GOT3 (cell line): ENCODE measurements around the gene HERC3.

ENCODE experiments used
- DNase-seq: peaks from one replicate; lab custom pipeline; 2025; ENCODE audit warnings: mixed read lengths; lab: John Stamatoyannopoulos, UW

HERC3 gene

GRCh38 chr4:88591787-88592599, at the start of gene HERC3:
Gene HERC3 (plus strand): TSS chr4:88592480. CDS start chr4:88605824, 13,344 bp downstream.
- peak; percentile 73 for DNase-seq

DNA sequence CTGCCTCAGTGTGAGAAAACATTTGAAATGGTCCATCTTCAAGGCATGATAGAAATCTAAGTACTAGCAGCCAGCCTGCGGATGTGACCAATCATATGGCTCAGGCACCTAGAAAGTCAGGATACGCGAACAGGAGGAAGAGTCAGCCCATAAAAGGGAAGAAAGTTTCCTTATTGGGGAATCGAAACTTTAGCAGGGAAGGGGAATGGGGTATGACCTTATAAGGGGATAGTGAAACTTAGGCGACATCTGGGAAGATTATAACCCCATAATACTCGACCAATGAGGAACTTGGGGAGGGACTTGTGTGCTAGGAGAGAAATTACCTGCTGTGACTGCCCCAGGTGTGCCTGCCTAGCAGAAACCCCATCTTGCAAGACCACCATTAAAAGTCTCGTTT, 42.5 kb upstream of the HERC3 start:
- DNase-seq: no peak

GRCh38 chr4:88567591-88567990, 24.7 kb upstream of the HERC3 start:
- no peak for DNase-seq

DNA sequence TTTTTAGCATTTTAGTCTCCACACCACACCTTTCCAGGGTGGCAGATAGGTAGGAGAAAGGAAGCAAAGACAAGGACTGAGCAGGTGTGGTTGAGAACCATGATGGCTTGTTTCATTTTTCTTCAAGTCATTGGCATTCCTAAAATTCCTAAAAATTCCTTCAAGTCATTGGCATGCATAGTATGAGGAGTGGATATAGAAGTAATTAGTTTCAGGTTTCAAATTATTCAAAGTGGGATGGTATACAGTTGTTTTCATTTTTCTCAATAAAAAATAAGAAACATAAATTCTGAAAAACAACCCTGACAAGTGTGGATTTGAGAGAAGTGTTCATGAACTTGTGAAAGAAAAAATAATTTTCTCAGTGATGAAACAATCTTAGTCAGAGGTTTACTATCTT, 22.3 kb upstream of the HERC3 start:
- DNase-seq: no peak

DNA sequence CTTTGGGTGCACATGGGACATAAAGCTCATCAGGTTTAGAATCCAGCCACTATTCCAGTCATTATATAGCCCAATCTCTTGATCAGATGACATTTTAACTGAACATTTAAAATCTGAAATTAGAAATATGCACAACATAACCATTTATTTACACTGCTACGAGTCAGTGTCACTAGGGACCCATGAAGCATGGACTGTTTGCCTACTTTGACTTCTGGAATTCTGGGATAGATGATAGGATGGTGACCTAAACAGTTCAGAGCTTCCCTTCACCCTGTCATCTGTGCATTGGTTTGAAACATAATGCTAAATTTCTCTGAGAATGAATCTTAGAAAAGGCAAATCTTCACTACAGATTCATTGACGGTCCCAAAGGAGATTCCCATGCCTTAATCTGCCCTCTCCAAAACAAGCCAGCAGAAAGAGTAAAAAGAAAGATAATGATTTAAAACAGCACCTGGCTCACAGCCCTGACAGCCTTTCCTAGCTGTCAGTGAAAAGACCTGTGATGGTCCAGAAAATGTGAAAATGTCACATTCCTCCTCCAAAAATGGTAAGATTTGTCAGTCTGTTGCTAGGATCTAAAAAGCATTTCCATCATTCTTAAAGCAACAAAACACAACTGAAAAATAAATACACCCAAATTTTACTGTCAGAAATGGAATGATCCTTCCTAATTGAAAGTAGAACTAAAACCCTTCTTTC, 18.9 kb upstream of the HERC3 start:
- DNase-seq: no peak

- no peak for DNase-seq
Observed at GRCh38 chr4:88573995-88574394, 18.3 kb upstream of the HERC3 start.

GRCh38 chr4:88575186-88575585, 17.1 kb upstream of the HERC3 start:
- no peak for DNase-seq

DNA sequence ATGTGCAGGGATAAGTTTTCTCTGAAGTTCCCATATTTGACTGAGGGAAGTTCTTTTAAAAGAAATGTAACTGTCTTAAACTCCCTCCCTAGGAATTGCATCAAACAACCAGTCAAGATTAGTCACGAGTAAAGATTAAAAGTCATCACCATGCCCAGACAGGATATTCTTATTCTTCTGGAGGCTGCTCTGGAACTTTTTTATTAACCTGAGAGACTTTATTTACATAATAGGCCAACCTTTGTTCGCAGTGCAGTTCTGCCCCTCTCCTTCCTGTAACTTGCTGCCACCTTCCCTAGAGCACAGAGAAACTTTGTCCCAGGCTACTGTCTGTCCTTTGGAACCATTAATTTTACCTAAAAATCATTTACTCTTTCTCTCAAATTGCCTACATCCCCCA, 9.8 kb upstream of the HERC3 start:
- no peak for DNase-seq

- no peak for DNase-seq
Observed at GRCh38 chr4:88583631-88584470, 8.4 kb upstream of the HERC3 start.

DNA sequence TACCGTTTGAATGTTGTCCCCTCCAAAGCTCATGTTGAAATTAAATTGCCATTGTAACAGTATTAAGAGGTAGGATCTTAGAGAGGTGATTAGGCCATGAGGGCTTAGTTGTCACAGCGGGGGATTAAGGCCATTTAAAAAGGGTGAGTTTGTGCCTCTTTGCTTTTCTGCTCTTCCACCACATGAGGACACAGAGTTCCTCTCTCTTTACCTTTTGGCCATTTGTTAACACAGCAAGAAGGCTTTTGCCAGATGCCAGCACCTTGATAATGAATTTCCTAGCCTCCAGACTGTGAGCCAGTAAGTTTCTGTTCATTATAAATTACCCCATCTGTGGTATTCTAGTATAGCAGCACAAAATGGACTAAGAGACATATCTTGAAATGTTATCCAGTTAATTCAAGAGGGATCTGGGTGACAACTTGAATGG, 7.8 kb upstream of the HERC3 start:
- no peak for DNase-seq

GRCh38 chr4:88585917-88586316, 6.4 kb upstream of the HERC3 start:
- DNase-seq: no peak

DNA sequence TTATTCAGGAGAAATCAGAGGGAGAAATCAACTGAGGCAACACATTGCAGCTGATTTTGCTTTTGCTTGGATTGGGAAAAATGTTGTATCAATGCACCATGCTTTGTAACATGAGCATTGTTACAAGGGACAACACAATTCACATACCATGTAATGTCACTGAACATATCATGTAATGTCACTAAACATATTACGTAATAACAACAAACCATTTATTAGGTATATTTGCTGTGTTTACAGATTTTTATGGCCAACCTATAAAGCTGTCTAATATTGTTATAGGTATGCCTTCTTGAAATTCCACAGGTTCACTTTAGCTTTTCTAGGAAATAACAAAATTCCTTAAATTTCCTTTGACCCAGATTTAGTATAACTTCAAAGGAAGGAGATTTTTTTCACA, 5.0 kb upstream of the HERC3 start:
- no peak for DNase-seq

- DNase-seq: peak; percentile 26
Observed at GRCh38 chr4:88592600-88593448, 544 bp downstream of the HERC3 start.

DNA sequence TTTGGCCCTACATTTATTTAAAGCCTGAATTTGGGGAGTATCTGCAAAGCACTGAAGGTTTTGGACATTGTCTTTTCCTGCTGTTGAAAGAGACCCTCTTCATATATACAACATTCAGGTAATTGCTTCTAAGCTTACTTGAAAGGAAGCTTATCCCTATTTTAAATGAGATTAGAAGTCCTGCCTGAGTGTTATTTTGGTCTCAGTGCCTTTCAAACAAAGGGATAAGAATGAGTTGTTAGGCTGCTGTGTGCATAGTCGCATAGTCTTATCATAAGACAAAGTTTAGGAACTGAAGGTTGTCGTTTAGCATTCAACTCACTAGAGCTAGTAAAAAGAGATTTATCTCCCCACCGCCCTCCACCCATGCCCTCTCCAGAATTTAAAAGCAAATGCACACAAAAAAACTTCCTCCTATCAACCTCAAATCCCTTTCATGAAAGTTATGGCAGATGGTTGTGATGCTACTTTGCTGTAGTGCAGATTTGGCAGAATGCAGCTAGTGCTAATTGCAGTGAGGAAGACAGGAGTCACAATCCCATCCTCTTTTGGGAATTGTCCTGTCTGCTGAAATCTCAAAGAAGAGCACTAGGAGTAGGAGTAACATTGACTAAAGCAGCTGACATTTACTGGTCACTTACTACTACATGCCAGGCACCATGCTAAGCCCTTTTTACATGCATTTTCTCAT, 5.8 kb downstream of the HERC3 start:
- DNase-seq: no peak

- no peak for DNase-seq
Observed at GRCh38 chr4:88599298-88599697, 7.0 kb downstream of the HERC3 start.

DNA sequence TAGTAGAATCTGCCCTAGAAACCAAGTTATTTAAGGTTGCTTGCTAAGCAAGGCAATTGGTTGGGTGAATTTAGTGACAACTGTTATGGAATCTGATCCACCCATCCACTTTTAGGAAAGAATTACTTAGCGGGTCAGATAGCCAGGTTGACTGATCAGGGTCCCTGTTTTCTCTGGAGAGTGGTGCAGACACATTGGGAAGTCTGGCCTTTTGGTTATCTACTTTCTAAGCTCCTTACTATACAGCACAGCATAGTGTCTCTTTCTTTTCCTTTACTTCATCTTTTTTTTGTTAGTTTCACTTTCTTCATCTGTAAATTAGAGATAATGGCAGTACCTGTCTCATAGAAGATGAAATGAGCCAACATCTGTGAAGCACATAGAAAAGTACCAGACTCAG, 7.4 kb downstream of the HERC3 start:
- DNase-seq: no peak

DNA sequence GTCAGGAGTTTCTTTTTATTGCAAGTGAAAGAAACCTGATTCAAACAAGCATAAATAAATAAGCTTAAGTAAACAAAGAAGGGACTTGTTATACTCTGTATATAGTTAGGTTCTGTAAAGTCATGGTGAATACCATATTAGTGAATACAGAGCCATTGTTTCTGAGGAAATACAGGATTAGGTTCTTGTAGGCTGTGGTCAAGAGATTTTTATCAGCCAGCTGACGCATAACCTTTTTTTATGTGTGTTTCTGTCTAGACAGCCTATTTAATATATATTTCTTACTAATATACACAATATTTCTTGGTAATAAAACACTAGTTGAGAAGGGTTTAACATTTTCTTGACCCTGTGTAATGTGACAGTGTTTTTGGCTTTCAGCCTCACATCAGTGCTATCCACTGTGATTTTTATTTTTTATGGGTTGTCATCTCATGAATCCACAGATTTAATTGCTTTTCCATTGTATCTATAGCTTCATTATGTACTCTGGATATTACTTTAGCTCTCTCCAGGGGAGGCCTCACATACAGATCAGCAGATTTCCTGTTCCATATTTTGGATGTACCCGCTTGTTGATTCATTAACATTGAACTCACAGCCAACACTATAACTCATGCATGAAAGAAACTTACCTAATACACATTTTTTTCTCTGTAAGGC, 8.0 kb downstream of the HERC3 start:
- no peak for DNase-seq

DNA sequence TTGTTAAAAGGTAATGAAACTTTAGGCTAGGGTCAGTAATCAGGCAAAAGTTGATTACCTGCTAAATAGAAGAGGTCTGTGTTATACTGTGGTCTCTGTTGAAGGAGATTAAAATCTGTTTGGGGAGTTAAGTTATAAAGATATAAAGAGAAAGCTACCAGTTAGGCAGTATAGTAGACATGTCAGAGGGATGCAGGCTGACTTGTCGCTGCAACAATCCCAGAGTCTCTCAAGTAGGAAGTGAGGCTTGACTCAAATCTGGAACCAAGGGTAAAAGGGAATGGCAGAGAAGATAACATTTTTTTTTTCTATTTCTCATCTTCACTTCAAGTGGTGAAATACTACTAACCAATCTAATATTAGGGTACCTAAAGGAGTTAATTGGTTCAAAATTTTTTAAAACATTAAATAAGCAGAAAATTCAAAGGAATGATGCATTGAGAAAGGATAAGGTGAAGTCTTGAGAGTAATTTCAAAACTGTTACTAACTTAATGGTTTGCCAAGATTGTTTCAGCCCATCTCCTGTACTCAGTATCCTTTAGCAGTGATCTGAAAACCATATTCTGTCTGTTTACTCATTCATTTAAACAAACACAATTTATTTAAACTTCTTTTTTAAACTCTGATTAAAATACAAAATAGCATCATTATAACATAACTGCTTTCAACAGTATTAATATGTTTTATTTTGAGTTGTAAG, 12.8 kb downstream of the HERC3 start:
- DNase-seq: no peak

DNA sequence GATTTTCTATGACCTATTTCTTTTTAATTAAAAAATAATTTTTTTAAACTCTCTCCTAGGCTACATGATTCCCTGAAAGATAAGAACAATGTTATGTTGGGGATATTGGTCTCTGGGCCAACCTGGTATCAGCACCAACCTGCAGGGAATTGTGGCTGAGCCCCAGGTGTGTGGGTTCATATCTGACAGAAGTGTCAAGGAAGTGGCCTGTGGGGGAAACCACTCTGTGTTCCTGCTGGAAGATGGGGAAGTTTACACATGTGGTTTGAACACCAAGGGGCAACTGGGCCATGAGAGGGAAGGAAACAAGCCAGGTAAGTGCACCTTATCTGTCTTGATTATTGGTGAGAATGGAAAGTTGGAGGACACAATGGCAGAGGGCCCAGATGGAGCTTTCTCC, 13.5 kb downstream of the HERC3 start:
- no peak for DNase-seq

- DNase-seq: no peak
Observed at GRCh38 chr4:88606832-88607231, 14.6 kb downstream of the HERC3 start.
